Activated T-cell treated with anti-CD3 and anti-CD28 coated beads for 24 hours (primary cell): ENCODE measurements around the gene AOAH.
"Not testable (repeated sequence)": the region's sequence is repeated elsewhere in the genome, so short reads cannot be mapped to it uniquely, and the experiment has no call there.

Experiments
- DNase-seq: peaks from one replicate; pipeline ENCODE4 v3.0.0-alpha.2; 2020; ENCODE audit warnings: low read depth

AOAH gene

DNA sequence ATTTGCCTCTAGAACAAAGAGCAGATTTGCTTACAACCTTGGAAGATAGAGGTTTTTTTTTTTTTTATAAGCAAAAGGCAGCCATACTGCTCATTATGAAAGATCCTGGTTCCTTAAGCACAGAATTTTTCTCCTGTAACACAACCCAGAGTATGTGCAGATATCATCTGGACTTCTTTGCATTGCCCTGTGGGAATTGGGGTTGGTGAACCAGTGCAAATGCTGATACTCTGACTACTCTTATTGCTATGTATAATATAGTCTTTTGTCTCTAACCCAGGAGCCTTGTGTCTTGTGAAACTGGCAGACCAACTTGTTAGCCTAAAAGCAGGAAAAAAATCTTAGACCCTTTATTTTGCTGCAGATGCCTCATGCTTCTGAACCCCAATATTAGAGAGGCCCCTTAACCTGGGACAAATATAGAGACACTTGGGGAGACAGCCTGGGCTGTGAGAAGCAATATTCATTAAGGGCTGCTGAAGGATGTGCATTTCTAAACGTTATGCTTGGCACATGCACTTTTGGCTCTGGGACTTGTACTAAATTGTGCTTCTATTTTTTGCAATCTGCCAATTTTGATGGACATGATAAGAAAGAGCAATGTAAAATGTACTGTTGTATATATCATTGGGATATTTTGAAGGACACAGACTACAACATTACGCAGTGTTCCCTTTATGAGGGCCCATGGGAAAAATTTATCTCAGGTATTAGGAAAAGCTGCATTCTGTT is 255.8 kb downstream of the AOAH start:
- DNase-seq = no peak

- DNase-seq = not testable (repeated sequence)
These were observed 258.3 kb downstream of the AOAH start for GRCh38 chr7:36466001-36466400.

DNA sequence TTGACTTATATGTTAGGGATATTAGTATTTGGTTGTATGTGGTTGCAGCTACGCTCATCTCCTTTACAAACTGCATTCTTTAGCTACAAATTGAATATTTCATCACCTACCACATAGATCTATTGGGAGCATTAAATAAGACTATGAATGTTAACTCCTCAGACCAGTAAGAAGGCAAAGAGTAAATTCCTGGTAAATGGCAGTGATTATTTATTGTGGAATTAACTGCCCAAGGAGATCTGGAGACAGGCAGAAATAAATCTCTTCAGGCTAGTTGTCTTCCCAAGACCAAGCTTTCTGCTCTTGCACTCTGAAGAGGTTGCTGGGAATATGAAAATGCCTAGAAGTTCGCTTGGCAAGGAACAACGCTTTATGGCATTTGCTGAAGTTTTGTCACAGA is 260.0 kb downstream of the AOAH start:
- DNase-seq = no peak
